ENCODE data around the gene APOA5. TPM values are rescaled to one million over a fixed set of nuclear protein-coding genes. Genes with fewer than 3 reads are reported as not detected.
"Not testable (repeated sequence)": the region's sequence is repeated elsewhere in the genome, so short reads cannot be mapped to it uniquely, and the experiment has no call there.

Gene APOA5
- total and polyA plus RNA-seq, 2 of the 4 experiments (the other 2 are of a cell fraction): not detected

GRCh38 chr11:116801662-116802061, 10.0 kb upstream of the APOA5 start:
- in situ Hi-C loops (cut with MboI; ENCODE audit: low sequenced_read_pairs); H3K14ac ChIP-seq (replicated peaks; ENCODE audit: low read depth, low read length); BruUV-seq (replicated peaks); H4K20me1 ChIP-seq (ENCODE audit: insufficient read depth, low read length); H3K4me2 ChIP-seq (ENCODE audit: low read depth, low read length); intact Hi-C loops (cut with micrococcal nuclease); H2AK5ac ChIP-seq (ENCODE audit: low read depth, low read length); H3K79me1 ChIP-seq (ENCODE audit: low read depth in 1 of 2, low read length in 2 of 2); H4K5ac ChIP-seq (ENCODE audit: low read depth, low read length); H3K27ac ChIP-seq (ENCODE audit: insufficient read depth, low read length); H3K9me3 ChIP-seq (ENCODE audit: control insufficient read depth, insufficient read depth, low read length); H3K4me1 ChIP-seq (ENCODE audit: control insufficient read depth, insufficient read depth, low read length); H3K4me3 ChIP-seq (ENCODE audit: insufficient read depth, low read depth, low read length); H3K36me3 ChIP-seq (ENCODE audit: control insufficient read depth, insufficient read depth, low read length); H3K23ac ChIP-seq (ENCODE audit: low read depth, low read length); dilution Hi-C loops (cut with HindIII; ENCODE audit: low sequenced_read_pairs, unreplicated experiment); H3K4ac ChIP-seq (ENCODE audit: low read depth, low read length); DNase-seq; H4K8ac ChIP-seq (ENCODE audit: low read depth in 2 of 2, low read length in 2 of 2); ATAC-seq (ENCODE audit: low read depth); H2BK15ac ChIP-seq (ENCODE audit: low read depth, low read length); H2BK20ac ChIP-seq (ENCODE audit: low read depth, low read length); H3K18ac ChIP-seq (ENCODE audit: low read depth, low read length); H3K9me1 ChIP-seq (ENCODE audit: insufficient read depth, low read length); H3K9ac ChIP-seq (ENCODE audit: low read depth, low read length); H3K56ac ChIP-seq (ENCODE audit: extremely low read depth, insufficient read depth, low read length); H2AK9ac ChIP-seq (replicated peaks; ENCODE audit: low read depth, low read length, poor library complexity); POLR2A ChIA-PET (ENCODE audit: unreplicated experiment); H2BK120ac ChIP-seq (ENCODE audit: low read depth, low read length); H4K91ac ChIP-seq (ENCODE audit: insufficient read depth, low read depth, low read length); H2AFZ ChIP-seq (replicated peaks; ENCODE audit: low read length, poor library complexity); H2BK5ac ChIP-seq (ENCODE audit: low read depth, low read length, poor library complexity, severe bottlenecking); CTCF ChIA-PET: not testable (repeated sequence)
- H3K27me3 ChIP-seq (ENCODE audit: control insufficient read depth, insufficient read depth, low read length): peaks cover 13% of the 10 kb centered on the region

Data from IMR-90 (cell line).